HepG2 (cell line): ENCODE data around the gene EFS. TPM values are rescaled to one million over a fixed set of nuclear protein-coding genes. Genes with fewer than 3 reads are reported as not detected.
A peak's percentile ranks its signal among the peaks of the same experiment; 100 is the strongest.

Experiments
- AGO1 ChIP-seq: fragments of 200-400 bp; formaldehyde crosslinking; IDR thresholded peaks from 2 replicates; pipeline ENCODE4 v1.6.1; 2017; ENCODE audit warnings: mild to moderate bottlenecking, low read depth, low read length, moderate library complexity; ENCODE audit not compliant: poor library complexity, severe bottlenecking
- CREB1 ChIP-seq, 2 experiments: fragments of 450-650 bp in 1 of 2; IDR thresholded peaks; 2 replicates each; pipeline ENCODE4 v1.6.1; 2016 to 2017; ENCODE audit warnings: control low read depth in 1 of 2, mild to moderate bottlenecking in 1 of 2, missing compliant biosample characterization in 1 of 2, missing genetic modification characterization in 1 of 2
- CSRNP2 ChIP-seq: sonication (generic); formaldehyde crosslinking; conservative IDR thresholded peaks from 2 replicates; pipeline ENCODE4 v1.8.0; 2022; ENCODE audit warnings: low read depth, missing genetic modification reagents
- DRAP1 ChIP-seq: IDR thresholded peaks from 2 replicates; pipeline ENCODE4 v1.6.1; 2016; ENCODE audit warnings: missing genetic modification reagents, missing compliant biosample characterization
- ESRRA ChIP-seq: sonication (generic); formaldehyde crosslinking; IDR thresholded peaks from 2 replicates; pipeline ENCODE4 v1.5.1; 2020; ENCODE audit warnings: mild to moderate bottlenecking, low read depth, missing genetic modification reagents
- FOXP1 ChIP-seq, 2 experiments: fragments of 450-650 bp in 1 of 2; IDR thresholded peaks; 2 replicates each; pipeline ENCODE4 v1.6.1; 2017 to 2018; ENCODE audit warnings: antibody characterized with exemption in 1 of 2
- GRHL1 ChIP-seq: sonication (generic); formaldehyde crosslinking; conservative IDR thresholded peaks from 2 replicates; pipeline ENCODE4 v1.8.0; 2022; ENCODE audit warnings: missing genetic modification reagents
- KLF6 ChIP-seq: IDR thresholded peaks from 2 replicates; pipeline ENCODE4 v1.8.0; 2016; ENCODE audit warnings: missing biosample characterization, missing genetic modification reagents
- MED8 ChIP-seq: sonication (generic); formaldehyde crosslinking; IDR thresholded peaks from 2 replicates; pipeline ENCODE4 v1.8.1; 2023; ENCODE audit warnings: mild to moderate bottlenecking, missing genetic modification reagents; ENCODE audit not compliant: insufficient replicate concordance
- NBN ChIP-seq: fragments of 450-650 bp; conservative IDR thresholded peaks from 2 replicates; pipeline ENCODE4 v1.6.1; 2017
- PHF20 ChIP-seq: sonication (generic); formaldehyde crosslinking; IDR thresholded peaks from 2 replicates; pipeline ENCODE4 v1.5.0; 2020; ENCODE audit warnings: mild to moderate bottlenecking, missing genetic modification reagents
- RAD51 ChIP-seq: fragments of 450-650 bp; IDR thresholded peaks from 2 replicates; pipeline ENCODE4 v1.6.1; 2016; ENCODE audit warnings: borderline replicate concordance
- SMARCC2 ChIP-seq: fragments of 450-650 bp; IDR thresholded peaks from 2 replicates; pipeline ENCODE4 v1.6.1; 2017; ENCODE audit warnings: antibody characterized with exemption, mild to moderate bottlenecking
- TFDP2 ChIP-seq: sonication (generic); formaldehyde crosslinking; IDR thresholded peaks from 2 replicates; pipeline ENCODE4 v1.4.0; 2020; ENCODE audit warnings: missing genetic modification reagents
- ZNF275 ChIP-seq: sonication (generic); formaldehyde crosslinking; IDR thresholded peaks from 2 replicates; pipeline ENCODE4 v1.8.0; 2022; ENCODE audit warnings: missing genetic modification reagents, mild to moderate bottlenecking, inconsistent platforms, borderline replicate concordance
- ZNF33A ChIP-seq: sonication (generic); formaldehyde crosslinking; IDR thresholded peaks from 2 replicates; pipeline ENCODE4 v1.5.1; 2020; ENCODE audit warnings: missing genetic modification reagents, mild to moderate bottlenecking, moderate library complexity, borderline replicate concordance
- ZNF484 ChIP-seq: sonication (generic); formaldehyde crosslinking; IDR thresholded peaks from 2 replicates; pipeline ENCODE4 v1.5.1; 2020; ENCODE audit warnings: mild to moderate bottlenecking, low read depth, missing genetic modification reagents, borderline replicate concordance
- ZNF546 ChIP-seq: sonication (generic); formaldehyde crosslinking; conservative IDR thresholded peaks from 2 replicates; pipeline ENCODE4 v1.8.1; 2023; ENCODE audit warnings: mild to moderate bottlenecking, missing genetic modification reagents
- ZNF761 ChIP-seq: sonication (generic); formaldehyde crosslinking; conservative IDR thresholded peaks from 2 replicates; pipeline ENCODE4 v1.4.0; 2020; ENCODE audit warnings: mild to moderate bottlenecking, missing genetic modification reagents
- ZNF788 ChIP-seq: sonication (generic); formaldehyde crosslinking; IDR thresholded peaks from 2 replicates; pipeline ENCODE4 v1.5.0; 2020; ENCODE audit warnings: mild to moderate bottlenecking, missing genetic modification reagents, borderline replicate concordance
- ZNF850 ChIP-seq: sonication (generic); formaldehyde crosslinking; conservative IDR thresholded peaks from 2 replicates; pipeline ENCODE4 v1.9.0; 2021; ENCODE audit warnings: mild to moderate bottlenecking, missing genetic modification reagents
- ZSCAN30 ChIP-seq: sonication (generic); formaldehyde crosslinking; IDR thresholded peaks from 2 replicates; pipeline ENCODE4 v1.5.0; 2020; ENCODE audit warnings: mild to moderate bottlenecking, missing genetic modification reagents
- polyA plus RNA-seq, 8 experiments: library from polyadenylated mRNA; depleted of rRNA in 3 of 8; stranded (reverse) in 7 of 8; unstranded in 1 of 8; fragments of >200 nt; fragmentation: Illumina TruSeq in 4 of 8; extraction: Trizol in 4 of 8; gene quantifications; 2 replicates each; pipeline versions ENCODE4 v1.2.1 to v1.2.3, GENCODE V29; 2011 to 2016; ENCODE audit warnings: low read depth in 4 of 8, missing spikeins in 1 of 8, mixed read lengths in 1 of 8; ENCODE audit not compliant: insufficient read depth in 1 of 8
- total RNA-seq, 5 experiments: library from RNA; depleted of rRNA; stranded (reverse); fragments of >200 nt; fragmentation: Illumina TruSeq; extraction: Trizol; gene quantifications; 2 replicates each; pipeline ENCODE4 v1.2.3, GENCODE V29; 2016; ENCODE audit warnings: low read depth in 1 of 5

Gene EFS
- total and polyA plus RNA-seq, 2 of the 13 experiments (the other 11 are each of a cell fraction or from before 2014, with no cell fraction given) = not detected

GRCh38 chr14:23320584-23321571, 44.1 kb downstream of the EFS start, which contains the start of gene PABPN1 (continued):
- TF ChIP-seq ZNF761 (CRISPR knock-in tag) = peak; percentile 98
- TF ChIP-seq ESRRA = peak; percentile 84
- TF ChIP-seq NBN = no peak
- peak; percentile 95 for TF ChIP-seq TFDP2 (CRISPR knock-in tag)
- peak; percentile 95 for TF ChIP-seq DRAP1 (CRISPR knock-in tag)
- peak; percentile 12; the same call in 1 of the 2 replicates for TF ChIP-seq SMARCC2
- no peak; the same call in 1 of the 2 replicates for TF ChIP-seq ZNF33A (CRISPR knock-in tag)
- no peak; the same call in 1 of the 2 replicates for TF ChIP-seq CSRNP2 (CRISPR knock-in tag)
- peak; percentile 34; the same call in 1 of the 2 replicates for TF ChIP-seq ZNF275
- TF ChIP-seq RAD51 = peak; percentile 97
- no peak for TF ChIP-seq PHF20 (CRISPR knock-in tag)
- peak; percentile 94 for TF ChIP-seq KLF6
- TF ChIP-seq ZNF546 = peak; percentile 98
- peak; percentile 91 for TF ChIP-seq ZNF788 (CRISPR knock-in tag)
- TF ChIP-seq MED8 (CRISPR knock-in tag) = peak; percentile 81
- TF ChIP-seq ZNF484 (CRISPR knock-in tag) = no peak
- no peak for TF ChIP-seq FOXP1 (IDR thresholded peaks at IDR 0.05)
- TF ChIP-seq FOXP1 (CRISPR knock-in tag; IDR thresholded peaks at IDR 0.05) = peak; percentile 21; the same call in 1 of the 2 replicates
- no peak; the same call in 1 of the 2 replicates for TF ChIP-seq ZNF850 (CRISPR knock-in tag)
- peak; percentile 98 for TF ChIP-seq CREB1 (IDR thresholded peaks at IDR 0.05)
- TF ChIP-seq CREB1 (CRISPR knock-in tag; IDR thresholded peaks at IDR 0.05) = no peak
- TF ChIP-seq GRHL1 (CRISPR knock-in tag) = no peak
- TF ChIP-seq AGO1 = peak; percentile 96
- TF ChIP-seq ZSCAN30 (CRISPR knock-in tag) = no peak
